ENCODE measurements around the gene ERICH3. TPM values are rescaled to one million over a fixed set of nuclear protein-coding genes. Genes with fewer than 3 reads are reported as not detected.

ERICH3 gene
- total and polyA plus RNA-seq, 8 donors, result under 0.01 to 0.68 (median 0.13) TPM

- no peak for TF ChIP-seq CTCF (IDR thresholded peaks at IDR 0.05)
- DNase-seq, result no peak
- WGBS, 2 donors, result 75 to 83% methylated on average over 2 of the region's 2 CpGs
- ATAC-seq, result no peak
- no peak overlapping the region for H3K4me3 ChIP-seq
- no peaks in the 10 kb centered on the region for H3K36me3 ChIP-seq
- no peaks in the 10 kb centered on the region for H3K27me3 ChIP-seq
- intact Hi-C loops (cut with DNase I), result no loop called here
- H3K9me3 ChIP-seq, result no peaks in the 10 kb centered on the region
- no peaks in the 10 kb centered on the region for H3K4me1 ChIP-seq
- no peak for FAIRE-seq
- H3K27ac ChIP-seq, result no peak overlapping the region
Observed at GRCh38 chr1:74587888-74588287, 85.7 kb downstream of the ERICH3 start.

- intact Hi-C loops (cut with DNase I), result no loop called here
- DNase-seq (no peak), ATAC-seq (no peak), FAIRE-seq (peak; percentile 43)
- Histone ChIP-seq H3K4me3 (no peak overlapping the region), H3K4me1 (no peaks in the 10 kb centered on the region), H3K36me3 (no peaks in the 10 kb centered on the region), H3K9me3 (no peaks in the 10 kb centered on the region), H3K27ac (no peak overlapping the region), H3K27me3 (no peaks in the 10 kb centered on the region)
- TF ChIP-seq CTCF (IDR thresholded peaks at IDR 0.05), result no peak
- 60 to 75% methylated on average over 4 of the region's 4 CpGs for WGBS, 2 donors
Observed at GRCh38 chr1:74586253-74586897, 87.2 kb downstream of the ERICH3 start.

- no peak for DNase-seq
- Histone ChIP-seq H3K4me3 (no peak overlapping the region), H3K9me3 (no peaks in the 10 kb centered on the region), H3K27ac (no peak overlapping the region), H3K27me3 (no peaks in the 10 kb centered on the region), H3K36me3 (no peaks in the 10 kb centered on the region), H3K4me1 (no peaks in the 10 kb centered on the region)
- intact Hi-C loops (cut with DNase I), result no loop called here
- FAIRE-seq, result no peak
- WGBS, 2 donors, result 42 to 45% methylated on average over 2 of the region's 2 CpGs
- no peak for TF ChIP-seq CTCF (IDR thresholded peaks at IDR 0.05)
- ATAC-seq, result peak in 1 of 4 donors; percentile 26
Observed at GRCh38 chr1:74584185-74584584, 89.4 kb downstream of the ERICH3 start.

- no peak overlapping the region for H3K27ac ChIP-seq
- no peaks in the 10 kb centered on the region for H3K9me3 ChIP-seq
- TF ChIP-seq CTCF (IDR thresholded peaks at IDR 0.05), result no peak
- intact Hi-C loops (cut with DNase I), result no loop called here
- 63 to 71% methylated on average over 3 of the region's 3 CpGs for WGBS, 2 donors
- DNase-seq (no peak), FAIRE-seq (no peak), ATAC-seq (no peak)
- no peaks in the 10 kb centered on the region for H3K27me3 ChIP-seq
- H3K4me1 ChIP-seq, result no peaks in the 10 kb centered on the region
- H3K36me3 ChIP-seq, result no peaks in the 10 kb centered on the region
- H3K4me3 ChIP-seq, result no peak overlapping the region
Observed at GRCh38 chr1:74583397-74583796, 90.2 kb downstream of the ERICH3 start.

- WGBS, 2 donors, result 39 to 41% methylated on average over 3 of the region's 3 CpGs
- H3K4me1 ChIP-seq, result no peaks in the 10 kb centered on the region
- no peak for TF ChIP-seq CTCF (IDR thresholded peaks at IDR 0.05)
- H3K9me3 ChIP-seq, result no peaks in the 10 kb centered on the region
- H3K4me3 ChIP-seq, result no peak overlapping the region
- no peak overlapping the region for H3K27ac ChIP-seq
- no peak for ATAC-seq
- no peaks in the 10 kb centered on the region for H3K36me3 ChIP-seq
- no peak for FAIRE-seq
- DNase-seq, result no peak
- intact Hi-C loops (cut with DNase I), result no loop called here
- H3K27me3 ChIP-seq, result no peaks in the 10 kb centered on the region
Observed at GRCh38 chr1:74579425-74579824, 94.2 kb downstream of the ERICH3 start.
